Liver (tissue), 9 donors: ENCODE results near the gene MANF. TPM values are rescaled to one million over a fixed set of nuclear protein-coding genes. Genes with fewer than 3 reads are reported as not detected.

Source experiments
- DNase-seq: peaks from one replicate; pipeline ENCODE4 v3.0.0-alpha.2; 2017; ENCODE audit warnings: low spot score
- H3K27ac ChIP-seq, 2 donors: one replicate each; pipeline ENCODE4 v1.7.0; 2013; ENCODE audit warnings: inconsistent platforms in 2 of 2, low read length in 2 of 2, control low read depth in 1 of 2, low read depth in 1 of 2, mild to moderate bottlenecking in 1 of 2
- H3K27me3 ChIP-seq, 4 donors: one replicate each; pipeline versions ENCODE4 v1.6.1 to v1.7.0; 2013; ENCODE audit warnings: low read length in 3 of 4, inconsistent platforms in 1 of 4, mild to moderate bottlenecking in 1 of 4, moderate library complexity in 1 of 4; ENCODE audit not compliant: control insufficient read depth in 4 of 4, insufficient read depth in 4 of 4
- H3K36me3 ChIP-seq, 4 donors: one replicate each; pipeline versions ENCODE4 v1.6.1 to v1.7.0; 2013; ENCODE audit warnings: low read length in 3 of 4, mild to moderate bottlenecking in 3 of 4, low read depth in 1 of 4, moderate library complexity in 1 of 4; ENCODE audit not compliant: control insufficient read depth in 4 of 4, insufficient read depth in 3 of 4
- H3K4me1 ChIP-seq, 4 donors: one replicate each; pipeline versions ENCODE4 v1.6.1 to v1.7.0; 2013; ENCODE audit warnings: low read length in 3 of 4, mild to moderate bottlenecking in 3 of 4, moderate library complexity in 1 of 4; ENCODE audit not compliant: control insufficient read depth in 4 of 4, insufficient read depth in 4 of 4
- H3K4me3 ChIP-seq, 3 donors: one replicate each; pipeline versions ENCODE4 v1.6.1 to v1.7.0; 2013; ENCODE audit warnings: low read length in 3 of 3, control low read depth in 1 of 3, low read depth in 1 of 3, mild to moderate bottlenecking in 1 of 3
- H3K9ac ChIP-seq, 2 donors: one replicate each; pipeline ENCODE4 v1.7.0; 2013; ENCODE audit warnings: low read length in 2 of 2, mild to moderate bottlenecking in 2 of 2, moderate library complexity in 2 of 2, control low read depth in 1 of 2, low read depth in 1 of 2
- H3K9me3 ChIP-seq, 4 donors: one replicate each; pipeline versions ENCODE4 v1.6.1 to v1.7.0; 2013; ENCODE audit warnings: low read length in 3 of 4; ENCODE audit not compliant: control insufficient read depth in 4 of 4
- ATF3 ChIP-seq: IDR thresholded peaks from 2 replicates; pipeline ENCODE4 v1.6.1; 2016; ENCODE audit warnings: antibody characterized with exemption
- CTCF ChIP-seq: fragments of 150-350 bp; IDR thresholded peaks from 2 replicates; pipeline ENCODE4 v1.5.1; 2017; ENCODE audit warnings: improper control_type of control experiment, low read depth, low read length; ENCODE audit not compliant: missing input control
- EGR1 ChIP-seq, 2 donors: IDR thresholded peaks; 2 replicates each; pipeline ENCODE4 v1.6.1; 2016 to 2018; ENCODE audit warnings: antibody characterized with exemption in 2 of 2, low read depth in 2 of 2
- FOXA1 ChIP-seq: IDR thresholded peaks from 2 replicates; pipeline ENCODE4 v1.6.1; 2016; ENCODE audit warnings: antibody characterized with exemption
- FOXA2 ChIP-seq: IDR thresholded peaks from 2 replicates; pipeline ENCODE4 v1.6.1; 2016; ENCODE audit warnings: antibody characterized with exemption
- GABPA ChIP-seq, 2 donors: IDR thresholded peaks in 1 of 2; conservative IDR thresholded peaks in 1 of 2; 2 replicates each; pipeline ENCODE4 v1.6.1; 2016; ENCODE audit warnings: antibody characterized with exemption in 2 of 2, mild to moderate bottlenecking in 1 of 2, moderate library complexity in 1 of 2
- HNF4A ChIP-seq, 2 donors: conservative IDR thresholded peaks; 2 replicates each; pipeline ENCODE4 v1.6.1; 2016; ENCODE audit warnings: antibody characterized with exemption in 2 of 2, mild to moderate bottlenecking in 2 of 2
- HNF4G ChIP-seq: IDR thresholded peaks from 2 replicates; pipeline ENCODE4 v1.6.1; 2016; ENCODE audit warnings: antibody characterized with exemption
- JUND ChIP-seq, 2 donors: IDR thresholded peaks; 2 replicates each; pipeline ENCODE4 v1.6.1; 2016; ENCODE audit warnings: antibody characterized with exemption in 2 of 2
- MAX ChIP-seq: IDR thresholded peaks from 2 replicates; pipeline ENCODE4 v1.6.1; 2016; ENCODE audit warnings: antibody characterized with exemption
- NR2F2 ChIP-seq: IDR thresholded peaks from 2 replicates; pipeline ENCODE4 v1.6.1; 2016; ENCODE audit warnings: antibody characterized with exemption
- RAD21 ChIP-seq, 2 donors: IDR thresholded peaks; 2 replicates each; pipeline ENCODE4 v1.6.1; 2016; ENCODE audit warnings: antibody characterized with exemption in 2 of 2, mild to moderate bottlenecking in 2 of 2
- REST ChIP-seq: IDR thresholded peaks from 2 replicates; pipeline ENCODE4 v1.6.1; 2016; ENCODE audit warnings: antibody characterized with exemption, mild to moderate bottlenecking
- RXRA ChIP-seq, 2 donors: IDR thresholded peaks; 2 replicates each; pipeline ENCODE4 v1.6.1; 2017 to 2018; ENCODE audit warnings: antibody characterized with exemption in 2 of 2, mild to moderate bottlenecking in 1 of 2
- SP1 ChIP-seq: IDR thresholded peaks from 2 replicates; pipeline ENCODE4 v1.6.1; 2018; ENCODE audit warnings: antibody characterized with exemption, mild to moderate bottlenecking
- TAF1 ChIP-seq: conservative IDR thresholded peaks from 2 replicates; pipeline ENCODE4 v1.6.1; 2016; ENCODE audit warnings: antibody characterized with exemption, mild to moderate bottlenecking
- YY1 ChIP-seq: IDR thresholded peaks from 2 replicates; pipeline ENCODE4 v1.6.1; 2016; ENCODE audit warnings: antibody characterized with exemption, mild to moderate bottlenecking
- ZBTB33 ChIP-seq: IDR thresholded peaks from 2 replicates; pipeline ENCODE4 v1.6.1; 2016; ENCODE audit warnings: antibody characterized with exemption
- WGBS: extraction: QIAGEN DNeasy Blood & Tissue Kit; methylation state at CpG from one replicate; pipeline ENCODE4 v1.1.7; 2013; 5-methylcytosine and 5-hydroxymethylcytosine counted together
- polyA plus RNA-seq, 2 donors: library from polyadenylated mRNA; stranded (reverse) in 1 of 2; unstranded in 1 of 2; fragments of 200-250 nt in 1 of 2; fragments of >200 nt in 1 of 2; fragmentation: Nextera tagmentation in 1 of 2; extraction: Ambion mirVana in 1 of 2; gene quantifications; one replicate each; pipeline versions ENCODE4 v1.2.1 to v1.2.3, GENCODE V29; 2013 to 2015
- total RNA-seq, 2 donors: library from RNA; depleted of rRNA; stranded (reverse); fragments of >200 nt; gene quantifications; one replicate each; pipeline ENCODE4 v1.2.3, GENCODE V29; 2014
- donor health status: healthy.
- donor health status: healthy.
- donor health status: healthy.
- donor health status: healthy.
- donor health status: healthy.

The MANF gene
- total and polyA plus RNA-seq, 4 donors, result 28.9 to 116 (median 75.6) TPM

GRCh38 chr3:51355891-51356578, 29.1 kb upstream of the MANF start:
- H3K4me3 ChIP-seq, result no peak overlapping the region
- 80% methylated on average over 8 of the region's 8 CpGs for WGBS
- H3K9ac ChIP-seq, result no peak overlapping the region
- no peaks in the 10 kb centered on the region for H3K9me3 ChIP-seq
- H3K4me1 ChIP-seq, result no peaks in the 10 kb centered on the region
- TF ChIP-seq HNF4A (conservative IDR thresholded peaks at IDR 0.05) (no peak), NR2F2 (no peak), CTCF (no peak), MAX (no peak), ATF3 (no peak), JUND (IDR thresholded peaks at IDR 0.05) (no peak), HNF4G (no peak), EGR1 (IDR thresholded peaks at IDR 0.05; ENCODE audit: low read depth in 2 of 2) (no peak), TAF1 (no peak), YY1 (no peak), REST (no peak), RAD21 (IDR thresholded peaks at IDR 0.05) (no peak), GABPA (IDR thresholded peaks at IDR 0.05 in 1 of 2, conservative IDR thresholded peaks at IDR 0.05 in 1 of 2) (no peak), RXRA (IDR thresholded peaks at IDR 0.05) (no peak), SP1 (no peak), FOXA1 (no peak), FOXA2 (no peak), ZBTB33 (no peak)
- H3K27ac ChIP-seq, result no peak overlapping the region
- no peaks in the 10 kb centered on the region for H3K27me3 ChIP-seq
- DNase-seq, result no peak
- H3K36me3 ChIP-seq, result no peaks in the 10 kb centered on the region
